Erythroblast (primary cell): Measurements from ENCODE around the gene RBM23.

Experiments
- GATA1 ChIP-seq: IDR thresholded peaks from 2 replicates; pipeline ENCODE4 v1.6.1; 2011; ENCODE audit warnings: low read depth, mild to moderate bottlenecking, control low read depth, low read length, moderate library complexity
- POLR2A ChIP-seq: IDR thresholded peaks from 2 replicates; pipeline ENCODE4 v1.6.1; 2011; ENCODE audit warnings: mild to moderate bottlenecking, low read length

DNA sequence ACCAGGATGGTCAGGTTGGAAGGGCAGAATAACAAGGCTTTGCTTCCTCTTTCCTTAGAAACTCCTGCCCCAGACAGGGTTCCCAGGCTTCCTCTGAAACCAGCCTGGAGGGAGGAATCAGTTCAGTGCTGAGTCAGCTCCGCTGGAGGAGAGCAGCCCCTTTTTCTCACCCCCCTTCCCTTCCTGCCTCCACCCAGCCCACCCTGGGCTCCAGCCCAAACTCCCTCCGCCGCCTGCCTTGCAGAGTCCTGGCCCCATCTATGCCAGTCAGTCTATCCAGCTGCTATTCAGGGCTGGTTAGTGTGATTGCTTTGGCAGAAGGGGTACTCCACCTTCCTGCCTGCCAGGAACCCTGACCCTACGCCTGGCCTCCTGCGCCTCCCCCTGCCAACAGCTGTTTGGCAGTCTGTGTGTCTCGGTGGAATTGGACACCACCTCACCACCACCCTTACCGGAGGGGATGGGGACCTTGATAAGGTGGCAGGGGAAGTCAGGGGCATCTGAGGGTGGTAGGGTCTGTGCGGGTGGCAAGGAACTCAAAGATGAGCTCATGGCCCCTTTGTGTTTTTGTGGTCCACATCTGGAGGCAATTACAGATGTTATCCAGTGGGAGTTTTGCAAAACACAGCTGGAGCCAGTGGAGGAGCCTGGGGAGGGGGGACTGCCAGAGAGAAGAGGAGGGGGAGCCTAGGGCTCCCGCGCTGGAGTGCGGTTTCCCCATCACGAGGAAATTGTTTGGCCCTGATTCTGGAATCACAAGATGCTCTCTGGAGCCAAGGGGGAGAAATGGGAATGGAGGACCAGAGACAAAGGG is 70.4 kb downstream of the RBM23 start:
- TF ChIP-seq POLR2A, result no peak
- no peak for TF ChIP-seq GATA1
